Left lobe of liver (tissue), 2 donors: ENCODE results near the gene MIOS. TPM values are rescaled to one million over a fixed set of nuclear protein-coding genes. Genes with fewer than 3 reads are reported as not detected.

ENCODE experiments used
- ATAC-seq: fragments of 200-7000 bp; cut with Tn5 transposase; one replicate; pipeline ENCODE4 v1.9.1; 2020; ENCODE audit warnings: mild to moderate bottlenecking, moderate library complexity
- DNase-seq: peaks from one replicate; pipeline ENCODE4 v3.0.0-alpha.2; 2020; ENCODE audit warnings: low spot score
- total RNA-seq: library from RNA; stranded (reverse); gene quantifications from one replicate; pipeline ENCODE4 v1.2.1, GENCODE V29; 2021
- donor health status: DM: no; HTN: no; CAD: no; lungs with moderate emphysema.
- donor health status: DM: no; HTN: yes; CAD: no.

Gene MIOS
- total RNA-seq, result 14.4 TPM

GRCh38 chr7:7566651-7567611 lies at the start of gene MIOS:
TSS of gene MIOS (plus strand) at chr7:7566884. CDS start at chr7:7572476, 5,592 bp downstream.
- ATAC-seq, result peak; percentile 92

GRCh38 chr7:7517754-7518153 lies 48.9 kb upstream of the MIOS start:
- ATAC-seq, result peak; percentile 30
- no peak for DNase-seq

More at GRCh38 chr7:7566651-7567611, at the start of gene MIOS:
- peak; percentile 94 for DNase-seq

GRCh38 chr7:7519056-7519455 lies 47.6 kb upstream of the MIOS start:
- ATAC-seq (no peak), DNase-seq (no peak)

GRCh38 chr7:7519528-7519927 lies 47.2 kb upstream of the MIOS start:
- ATAC-seq (no peak), DNase-seq (no peak)

DNA sequence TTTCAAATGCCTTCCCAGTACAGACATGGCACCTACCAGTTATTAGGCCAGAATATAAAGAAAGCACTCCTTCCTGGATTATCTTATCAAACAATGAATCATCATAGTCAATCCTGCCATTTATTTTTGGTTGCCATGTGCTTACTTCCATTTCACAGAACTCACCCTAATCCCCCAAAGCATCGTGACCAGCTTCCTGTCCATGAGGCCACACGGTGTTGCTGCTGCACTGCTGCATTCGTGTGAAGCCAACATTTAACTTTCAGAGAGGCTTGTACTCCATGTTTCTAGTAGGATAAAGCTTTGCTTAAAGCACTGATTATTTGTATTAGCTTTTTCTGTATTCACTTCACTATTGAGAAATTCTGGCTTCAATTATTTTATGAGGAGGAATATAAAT lies 45.4 kb upstream of the MIOS start:
- no peak for ATAC-seq

GRCh38 chr7:7522421-7522820 lies 44.3 kb upstream of the MIOS start:
- ATAC-seq, result no peak
- no peak for DNase-seq

More for the DNA sequence above, 45.4 kb upstream of the MIOS start:
- DNase-seq, result no peak

GRCh38 chr7:7524121-7524520 lies 42.6 kb upstream of the MIOS start:
- ATAC-seq (no peak), DNase-seq (no peak)

DNA sequence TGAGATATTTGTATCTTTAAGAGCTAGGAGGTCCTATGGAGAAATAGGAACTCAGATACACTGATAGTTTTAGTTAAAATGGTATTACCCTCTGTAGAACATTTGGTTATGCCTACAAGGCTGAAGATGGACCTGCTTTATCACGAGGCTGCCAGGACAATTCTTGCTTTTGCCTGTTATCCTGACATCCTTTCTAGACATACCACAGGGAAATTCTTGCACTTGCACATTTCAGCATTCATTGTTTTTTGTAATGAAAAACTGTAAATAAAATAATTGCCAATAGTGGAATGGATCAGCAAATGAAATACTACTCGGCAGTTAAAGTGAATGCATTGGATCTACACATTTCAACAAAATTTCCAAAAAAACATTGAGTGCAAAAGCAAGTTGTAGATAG lies 40.7 kb upstream of the MIOS start:
- ATAC-seq (no peak), DNase-seq (no peak)

DNA sequence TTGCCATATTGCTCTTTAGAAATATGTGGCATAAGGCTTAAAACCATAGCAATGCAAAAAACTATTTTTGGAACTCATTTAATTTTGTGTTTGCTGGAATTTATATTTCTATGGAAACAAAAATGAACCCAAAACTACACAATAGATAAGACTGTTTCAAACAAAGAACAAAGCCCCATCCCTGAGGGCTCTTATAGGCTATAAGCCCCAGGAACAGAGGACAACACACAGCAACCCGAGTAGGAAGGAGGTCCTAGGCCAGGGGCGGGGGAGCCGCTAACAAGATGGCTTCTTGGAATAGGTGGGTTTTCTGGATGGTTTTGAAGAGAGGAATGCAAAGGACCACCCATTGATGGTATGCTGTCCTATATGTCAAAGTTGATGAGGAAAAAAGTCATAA lies 39.6 kb upstream of the MIOS start:
- DNase-seq (no peak), ATAC-seq (no peak)

DNA sequence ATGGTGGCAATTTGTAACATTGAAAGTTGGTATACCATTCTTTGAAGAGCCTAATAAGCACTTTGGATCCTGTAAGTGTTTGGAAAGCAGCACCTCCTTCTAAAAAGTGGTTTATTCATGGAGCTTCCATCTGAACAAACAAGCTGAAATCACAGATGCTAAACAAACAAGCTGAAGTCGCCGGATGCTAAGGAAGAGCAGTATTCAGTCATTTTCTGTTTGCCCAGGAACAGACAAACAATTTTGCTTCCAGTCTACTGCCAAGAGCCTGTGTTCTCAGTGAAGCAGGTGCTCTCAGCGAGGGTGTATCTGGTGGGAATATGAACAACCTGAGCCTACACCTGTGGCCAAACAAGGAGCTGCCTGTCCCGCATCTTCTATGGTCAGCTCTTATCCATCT lies 37.4 kb upstream of the MIOS start:
- no peak for ATAC-seq
- no peak for DNase-seq

DNA sequence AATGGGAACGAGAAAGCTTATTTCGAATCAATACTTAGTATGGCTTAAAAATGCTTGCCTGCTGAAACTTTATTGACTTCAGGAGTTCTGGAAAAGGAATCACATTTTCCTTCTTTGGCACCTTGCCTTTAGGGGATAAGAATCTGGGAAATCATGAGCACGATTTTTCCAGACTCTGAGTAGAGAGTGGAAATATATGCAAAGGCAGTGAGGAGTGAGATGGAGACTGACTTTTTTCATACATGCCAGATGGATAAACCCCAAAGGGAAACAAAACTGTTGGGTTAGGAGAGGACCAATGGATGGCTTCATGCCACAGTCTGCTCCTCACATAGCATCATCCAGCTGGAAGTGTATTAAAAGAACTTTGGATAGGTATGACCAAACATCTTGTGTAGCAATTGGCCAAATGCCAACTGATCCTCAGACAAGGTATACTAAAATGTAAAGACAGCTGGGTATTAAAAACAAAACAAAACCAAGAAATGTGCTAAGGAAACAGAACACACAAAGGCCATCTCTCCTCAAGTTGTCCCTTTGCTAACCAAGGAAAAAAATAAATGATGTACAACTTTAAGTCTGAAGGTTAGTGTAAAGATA lies 32.8 kb upstream of the MIOS start:
- DNase-seq, result no peak
- ATAC-seq, result no peak

- ATAC-seq (no peak), DNase-seq (no peak)
Observed at GRCh38 chr7:7535691-7536090, 31.0 kb upstream of the MIOS start, which contains the start of gene COL28A1. TSS of gene COL28A1 (minus strand) at chr7:7535873. CDS start at chr7:7532875, 2,998 bp downstream.

DNA sequence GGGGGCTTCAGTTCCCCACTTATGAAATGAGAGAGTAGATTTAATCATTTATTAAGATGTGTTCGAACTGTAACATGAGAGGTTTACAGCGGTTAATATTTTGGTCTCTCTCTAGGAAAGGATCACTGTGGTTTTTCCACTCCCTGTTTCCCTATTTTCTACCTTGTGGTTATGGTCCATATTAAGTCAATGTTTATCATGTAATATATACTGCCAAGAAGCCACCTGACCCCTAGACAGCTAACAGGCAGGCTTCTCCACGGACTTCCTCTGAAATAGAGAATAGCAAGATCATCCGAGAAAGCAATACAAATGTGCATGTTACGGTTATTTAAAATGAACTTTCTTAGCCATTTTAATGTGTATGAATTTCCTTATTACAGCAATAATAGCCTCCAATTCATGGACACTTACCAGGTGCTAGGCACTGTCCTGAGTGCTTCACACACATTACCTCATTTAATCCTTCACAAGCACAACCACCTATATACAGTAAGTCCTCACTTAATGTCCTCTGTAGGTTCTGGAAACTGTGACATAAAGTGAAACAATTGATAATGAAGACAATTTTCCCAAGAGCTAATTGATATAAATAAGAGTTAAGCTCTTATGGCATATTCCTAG lies 30.2 kb upstream of the MIOS start:
- DNase-seq (no peak), ATAC-seq (no peak)

DNA sequence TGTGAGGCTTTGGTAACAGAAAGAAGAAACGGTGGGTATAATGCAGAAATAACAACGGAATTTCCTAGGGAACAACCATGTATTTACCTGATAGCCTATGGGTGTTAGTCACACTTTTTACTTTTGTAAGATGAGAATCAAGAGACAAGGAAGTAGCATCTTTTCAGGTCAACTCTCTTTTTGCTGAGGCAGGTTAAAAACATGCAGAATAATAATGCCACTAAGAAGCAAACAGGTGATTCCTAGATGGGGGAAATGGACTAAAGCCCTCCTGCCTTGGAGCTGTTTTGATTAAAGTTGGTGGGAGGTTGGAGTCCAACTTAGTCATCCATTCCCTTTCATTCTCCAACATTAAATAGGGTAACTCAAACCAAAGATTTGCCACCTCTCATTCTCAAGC lies 29.0 kb upstream of the MIOS start:
- ATAC-seq, result no peak
- no peak for DNase-seq

GRCh38 chr7:7539152-7539551 lies 27.5 kb upstream of the MIOS start:
- no peak for ATAC-seq
- DNase-seq, result no peak

DNA sequence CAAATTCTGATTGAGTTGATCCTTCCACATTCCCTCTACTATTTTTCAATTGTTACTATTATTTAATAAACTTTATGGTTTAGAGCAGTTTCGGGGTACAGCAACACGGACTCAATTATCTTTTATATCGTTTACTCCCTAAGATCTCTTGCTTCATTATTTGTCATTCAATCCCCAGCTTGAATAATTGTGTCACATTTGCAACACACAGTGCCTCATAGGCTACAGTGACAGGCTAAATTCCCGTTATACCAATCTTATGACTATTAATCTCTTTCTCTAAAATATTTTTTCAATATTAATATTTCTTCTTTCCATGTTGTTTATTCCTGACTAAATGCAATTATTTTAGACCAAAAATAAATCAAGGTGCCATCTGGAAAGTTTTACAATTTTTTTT lies 27.0 kb upstream of the MIOS start:
- no peak for ATAC-seq
- DNase-seq, result no peak

- DNase-seq, result no peak
- ATAC-seq, result peak; percentile 76
Observed at GRCh38 chr7:7542251-7542835, 24.3 kb upstream of the MIOS start.

GRCh38 chr7:7548407-7548806 lies 18.3 kb upstream of the MIOS start:
- ATAC-seq (peak; percentile 56), DNase-seq (no peak)

DNA sequence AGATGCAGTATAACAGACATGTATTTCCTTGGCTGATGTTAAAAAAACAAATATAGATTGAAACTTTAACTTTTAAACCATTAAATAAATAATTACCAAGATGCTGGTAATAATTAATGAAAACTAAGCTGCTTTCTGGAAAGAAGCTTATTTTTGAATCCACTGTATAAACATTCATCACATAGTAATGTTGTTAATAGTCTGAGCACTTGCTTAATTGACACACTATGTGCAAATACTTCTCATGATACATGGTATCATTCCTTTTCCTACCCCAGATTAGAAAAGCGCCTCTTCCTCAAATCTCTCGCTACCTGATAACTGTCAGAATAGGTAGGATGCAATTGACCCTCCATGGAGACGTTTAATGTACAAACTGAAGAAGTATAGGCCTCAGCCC lies 16.0 kb upstream of the MIOS start:
- DNase-seq, result no peak
- no peak for ATAC-seq

GRCh38 chr7:7552199-7552598 lies 14.5 kb upstream of the MIOS start:
- ATAC-seq, result no peak
- no peak for DNase-seq

DNA sequence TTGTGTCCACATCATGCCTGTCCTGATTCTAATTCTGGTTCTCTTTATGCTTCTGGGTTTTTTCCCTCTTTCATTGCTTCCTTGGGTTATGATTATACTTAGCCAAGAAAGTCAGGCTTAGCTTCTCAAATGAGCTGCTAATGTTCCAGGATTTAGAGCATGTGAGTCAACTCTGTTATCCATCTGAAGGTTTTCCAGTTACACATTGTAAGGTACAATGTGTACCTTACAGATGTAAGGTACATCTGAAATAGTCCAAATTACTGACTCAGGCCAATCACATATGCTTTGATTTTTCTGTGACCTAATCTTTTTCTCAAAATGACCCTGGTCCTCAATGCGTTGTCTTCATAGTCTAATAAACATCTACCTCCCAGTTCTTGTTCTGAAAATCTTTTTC lies 13.3 kb upstream of the MIOS start:
- DNase-seq (no peak), ATAC-seq (peak; percentile 24)
